ENCODE data around the gene EMC10. TPM values are rescaled to one million over a fixed set of nuclear protein-coding genes. Genes with fewer than 3 reads are reported as not detected.
"Not testable (repeated sequence)": the region's sequence is repeated elsewhere in the genome, so short reads cannot be mapped to it uniquely, and the experiment has no call there.

The EMC10 gene
- polyA plus RNA-seq, 1 experiment = 89.1 TPM

DNA sequence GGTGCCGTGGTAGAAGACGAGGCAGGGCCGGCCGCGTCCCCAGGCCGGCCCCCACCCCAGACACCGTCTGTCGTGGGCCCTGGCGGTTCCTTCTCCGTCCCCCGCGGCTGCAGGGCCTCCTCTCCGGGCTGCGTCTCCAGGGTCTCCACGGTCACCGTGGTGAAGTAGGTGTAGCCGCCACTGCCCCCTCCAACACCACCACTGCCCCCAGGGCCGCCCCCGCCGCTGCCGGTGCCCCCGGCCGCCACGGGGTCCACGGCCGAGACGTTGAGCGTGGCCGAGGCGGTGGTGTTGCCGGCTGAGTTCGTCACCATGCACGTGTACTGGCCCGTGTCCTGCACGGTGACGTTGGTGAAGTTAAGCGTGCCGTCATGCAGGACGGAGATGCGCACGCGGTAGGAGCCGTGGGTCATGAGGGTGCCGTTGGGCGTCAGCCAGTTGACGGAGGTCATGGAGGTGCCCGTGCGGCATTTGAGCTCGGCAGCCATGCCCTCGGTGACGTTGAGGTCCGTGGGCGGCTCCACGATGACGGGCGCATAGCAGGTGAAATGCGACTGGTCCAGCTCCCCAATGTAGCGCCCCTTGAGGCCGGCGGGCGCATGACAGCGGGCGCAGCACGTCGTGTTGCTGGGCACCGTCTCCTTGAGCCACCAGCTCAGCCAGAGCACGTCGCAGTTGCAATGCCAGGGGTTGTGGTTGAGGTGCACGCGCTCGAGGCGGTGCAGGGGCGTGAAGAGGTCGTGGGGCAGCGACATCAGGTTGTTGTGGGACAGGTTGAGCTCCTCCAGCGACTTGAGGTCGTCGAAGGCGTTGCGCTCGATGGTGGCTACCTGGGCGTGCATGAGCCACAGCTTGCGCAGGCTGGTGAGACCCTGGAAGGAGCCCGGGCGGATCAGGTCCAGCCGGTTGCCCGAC is 42.0 kb downstream of the EMC10 start:
- H3K36me3 ChIP-seq (ENCODE audit: control insufficient read depth, insufficient read depth, low read length) = no peaks in the 10 kb centered on the region
- TF ChIP-seq, protein P1, sequence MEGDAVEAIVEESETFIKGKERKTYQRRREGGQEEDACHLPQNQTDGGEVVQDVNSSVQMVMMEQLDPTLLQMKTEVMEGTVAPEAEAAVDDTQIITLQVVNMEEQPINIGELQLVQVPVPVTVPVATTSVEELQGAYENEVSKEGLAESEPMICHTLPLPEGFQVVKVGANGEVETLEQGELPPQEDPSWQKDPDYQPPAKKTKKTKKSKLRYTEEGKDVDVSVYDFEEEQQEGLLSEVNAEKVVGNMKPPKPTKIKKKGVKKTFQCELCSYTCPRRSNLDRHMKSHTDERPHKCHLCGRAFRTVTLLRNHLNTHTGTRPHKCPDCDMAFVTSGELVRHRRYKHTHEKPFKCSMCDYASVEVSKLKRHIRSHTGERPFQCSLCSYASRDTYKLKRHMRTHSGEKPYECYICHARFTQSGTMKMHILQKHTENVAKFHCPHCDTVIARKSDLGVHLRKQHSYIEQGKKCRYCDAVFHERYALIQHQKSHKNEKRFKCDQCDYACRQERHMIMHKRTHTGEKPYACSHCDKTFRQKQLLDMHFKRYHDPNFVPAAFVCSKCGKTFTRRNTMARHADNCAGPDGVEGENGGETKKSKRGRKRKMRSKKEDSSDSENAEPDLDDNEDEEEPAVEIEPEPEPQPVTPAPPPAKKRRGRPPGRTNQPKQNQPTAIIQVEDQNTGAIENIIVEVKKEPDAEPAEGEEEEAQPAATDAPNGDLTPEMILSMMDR (IDR thresholded peaks at IDR 0.05; ENCODE audit: insufficient read depth, low read depth, low read length) = 0 out of 2 replicates have a peak, but pooled peaks have one; percentile 6
- H3K27me3 ChIP-seq (ENCODE audit: control insufficient read depth, insufficient read depth, low read length) = no peaks in the 10 kb centered on the region
- H3K4me3 ChIP-seq (ENCODE audit: low read depth, low read length) = no peak overlapping the region
- POLR2A ChIA-PET = no interaction called here
- CTCF ChIA-PET = interaction anchor here (1.3 kb wide), 1 partner anchor 19 kb away, joined by 4 read pairs; no protein-coding TSS in a partner anchor
- DNase-seq (ENCODE audit: low read depth) = no peak

DNA sequence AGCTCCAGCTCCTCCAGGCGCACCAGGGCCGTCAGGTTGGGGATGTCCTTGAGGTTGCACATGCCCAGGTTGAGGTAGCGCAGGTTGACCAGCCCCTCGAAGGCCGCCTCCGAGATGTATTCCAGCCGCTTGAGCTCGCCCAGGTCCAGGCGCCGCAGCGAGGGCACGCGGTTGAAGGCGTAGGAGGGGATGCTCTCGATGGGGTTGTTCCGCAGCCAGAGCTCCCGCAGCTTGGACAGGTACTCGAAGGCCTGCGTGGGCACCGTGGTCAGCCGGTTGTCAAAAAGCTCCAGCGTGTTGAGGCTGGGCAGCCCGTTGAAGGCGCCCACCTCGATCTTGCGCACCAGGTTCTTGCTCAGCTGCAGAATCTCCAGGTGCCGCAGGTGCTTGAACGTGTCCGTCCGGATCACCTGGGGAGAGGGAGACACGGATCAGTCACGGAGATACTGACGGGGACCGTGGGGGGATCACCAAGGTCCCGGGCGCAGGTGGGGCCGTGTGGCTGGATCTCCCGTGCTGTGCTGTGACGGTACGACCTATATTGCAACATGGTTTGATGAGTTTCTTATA is 42.8 kb downstream of the EMC10 start:
- no peak for DNase-seq (ENCODE audit: low read depth)

DNA sequence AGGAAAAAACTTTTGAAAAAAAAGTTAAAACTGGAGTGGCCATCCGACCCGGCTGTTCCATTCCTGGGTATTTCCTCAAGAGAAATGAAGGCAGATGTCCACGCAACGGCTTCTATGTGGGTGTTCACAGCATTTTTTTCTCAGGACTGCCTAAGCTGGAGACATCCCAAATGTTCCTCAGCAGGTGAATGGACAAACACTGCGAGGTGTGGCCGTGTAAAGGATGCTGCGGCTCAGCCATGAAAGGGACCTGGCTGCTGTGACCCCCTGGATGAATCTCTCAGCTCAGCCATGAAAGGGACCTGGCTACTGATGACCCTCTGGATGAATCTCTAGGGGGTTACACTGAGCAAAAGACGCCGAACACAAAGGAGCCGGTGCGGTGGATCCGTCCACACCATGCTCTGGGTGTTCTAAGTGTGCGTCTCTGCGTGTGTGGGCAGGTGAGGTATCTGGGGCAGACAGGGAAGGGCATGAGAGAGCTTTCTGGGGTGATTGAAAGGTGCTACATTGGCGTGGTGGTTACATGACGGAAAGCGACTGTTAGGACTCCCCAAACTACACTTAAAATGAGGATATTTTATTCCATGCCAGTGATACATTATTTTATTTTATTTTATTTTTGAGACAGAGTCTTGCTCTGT is 44.6 kb downstream of the EMC10 start:
- Histone ChIP-seq H3K4me3 (ENCODE audit: low read depth, low read length) (no peak overlapping the region), H3K36me3 (ENCODE audit: control insufficient read depth, insufficient read depth, low read length) (no peaks in the 10 kb centered on the region), H3K27me3 (ENCODE audit: control insufficient read depth, insufficient read depth, low read length) (no peaks in the 10 kb centered on the region)
- POLR2A ChIA-PET = no interaction called here
- DNase-seq (ENCODE audit: low read depth) = no peak
- TF ChIP-seq, protein P1 (IDR thresholded peaks at IDR 0.05; ENCODE audit: insufficient read depth, low read depth, low read length) = no peak
- CTCF ChIA-PET = interaction anchor here (1.2 to 3.8 kb wide), 2 partner anchors 17 to 263 kb away, joined by 6 to 16 read pairs; no protein-coding TSS in a partner anchor

More for the DNA sequence above, 42.8 kb downstream of the EMC10 start:
- no peaks in the 10 kb centered on the region for H3K36me3 ChIP-seq (ENCODE audit: control insufficient read depth, insufficient read depth, low read length)
- POLR2A ChIA-PET = no interaction called here
- TF ChIP-seq, protein P1 (IDR thresholded peaks at IDR 0.05; ENCODE audit: insufficient read depth, low read depth, low read length) = no peak
- H3K4me3 ChIP-seq (ENCODE audit: low read depth, low read length) = no peak overlapping the region
- CTCF ChIA-PET = interaction anchor here (0.6 to 1.3 kb wide), 2 partner anchors 19 to 382 kb away, joined by 3 to 4 read pairs; no protein-coding TSS in a partner anchor
- H3K27me3 ChIP-seq (ENCODE audit: control insufficient read depth, insufficient read depth, low read length) = no peaks in the 10 kb centered on the region

DNA sequence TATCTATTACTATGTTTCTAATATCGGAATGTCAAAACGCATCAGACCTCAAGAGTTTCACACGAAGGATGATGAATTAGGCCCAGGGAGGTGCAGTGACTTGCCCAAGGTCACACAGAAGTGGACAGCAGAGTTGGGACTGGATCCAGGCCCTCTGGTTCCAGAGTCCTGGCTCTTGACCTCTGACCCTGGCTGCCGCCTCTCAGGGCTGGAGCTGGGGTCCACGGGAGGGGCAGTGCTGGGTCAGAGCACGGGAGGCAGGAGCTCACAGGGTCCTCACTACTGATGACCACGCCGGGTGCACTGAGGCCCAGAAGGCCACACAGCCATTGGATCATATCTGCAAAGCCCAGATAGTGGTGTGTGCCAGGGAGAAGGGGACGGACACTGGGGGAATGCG is 46.6 kb downstream of the EMC10 start:
- Histone ChIP-seq H3K27me3 (ENCODE audit: control insufficient read depth, insufficient read depth, low read length) (no peaks in the 10 kb centered on the region), H3K4me3 (ENCODE audit: low read depth, low read length) (no peak overlapping the region), H3K36me3 (ENCODE audit: control insufficient read depth, insufficient read depth, low read length) (no peaks in the 10 kb centered on the region)
- ChIA-PET POLR2A (no interaction called here), CTCF (interaction anchor here (3.8 kb wide), 1 partner anchor 15 kb away, joined by 16 read pairs; no protein-coding TSS in a partner anchor)
- DNase-seq (ENCODE audit: low read depth) = no peak
- TF ChIP-seq, protein P1 (IDR thresholded peaks at IDR 0.05; ENCODE audit: insufficient read depth, low read depth, low read length) = no peak

DNA sequence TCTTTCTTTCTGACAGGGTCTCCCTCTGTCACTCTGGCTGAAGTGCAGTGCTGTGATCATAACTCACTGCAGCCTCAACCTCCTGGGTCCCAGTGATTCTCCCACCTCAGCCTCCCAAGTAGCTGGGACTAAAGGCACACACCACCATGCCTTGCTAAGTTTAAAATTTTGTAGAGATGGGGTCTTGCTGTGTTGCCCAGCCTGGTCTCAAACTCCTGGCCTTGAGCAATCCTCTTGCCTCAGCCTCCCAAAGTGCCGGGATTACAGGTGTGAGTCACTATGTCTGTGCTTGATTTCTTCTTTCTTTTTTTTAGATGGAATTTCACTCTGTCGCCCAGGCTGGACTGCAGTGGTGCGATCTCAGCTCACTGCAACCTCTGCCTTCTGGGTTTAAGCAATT is 51.7 kb downstream of the EMC10 start:
- CTCF ChIA-PET = interaction anchor here (2.5 kb wide), 1 partner anchor 9 kb away, joined by 22 read pairs; no protein-coding TSS in a partner anchor
- H3K36me3 ChIP-seq (ENCODE audit: control insufficient read depth, insufficient read depth, low read length); DNase-seq (ENCODE audit: low read depth); H3K4me3 ChIP-seq (ENCODE audit: low read depth, low read length); H3K27me3 ChIP-seq (ENCODE audit: control insufficient read depth, insufficient read depth, low read length); POLR2A ChIA-PET: not testable (repeated sequence)

Measured in BJ (cell line).